Measurements from ENCODE around the gene UBXN6.

UBXN6 gene

DNA sequence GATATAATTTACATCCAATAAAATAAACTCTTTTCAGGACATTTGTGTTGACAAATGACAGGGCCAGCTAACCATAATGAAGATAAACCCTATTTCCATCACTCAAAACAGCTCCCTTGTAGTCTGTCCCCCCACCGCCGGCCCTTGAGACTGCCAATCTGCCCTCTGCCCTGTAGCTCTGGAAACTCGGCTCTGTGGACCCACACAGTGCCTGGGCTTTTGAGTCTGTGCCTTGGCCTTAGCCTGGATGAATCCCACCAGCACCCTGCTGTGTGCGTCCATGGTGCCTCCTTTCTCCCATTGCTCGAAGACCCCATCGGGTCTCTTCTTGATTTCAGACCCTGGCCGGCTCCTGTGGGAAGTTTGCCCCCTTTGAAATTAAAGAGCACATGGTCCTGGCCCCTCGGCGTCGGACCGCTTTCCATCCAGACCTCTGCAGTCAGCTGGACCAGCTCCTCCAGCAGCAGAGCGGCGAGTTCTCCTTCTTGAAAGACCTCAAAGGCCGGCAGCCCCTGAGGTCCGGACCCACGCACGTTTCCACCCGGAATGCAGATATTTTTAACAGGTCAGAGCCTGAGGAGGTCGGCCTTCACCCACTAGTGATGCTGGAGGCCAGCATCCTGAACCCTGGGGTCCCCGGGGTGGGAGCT lies 29.1 kb downstream of the UBXN6 start:
- Histone ChIP-seq H3K9me3 (ENCODE audit: control insufficient read depth, low read length) (no peaks in the 10 kb centered on the region), H3K4me3 (ENCODE audit: low read length) (no peak overlapping the region), H3K36me3 (ENCODE audit: control insufficient read depth, insufficient read depth, low read length) (peaks cover 4% of the 10 kb centered on the region), H3K4me1 (ENCODE audit: control insufficient read depth, insufficient read depth, low read length) (no peaks in the 10 kb centered on the region), H3K27me3 (ENCODE audit: control insufficient read depth, insufficient read depth, low read length) (no peaks in the 10 kb centered on the region), H3K9ac (ENCODE audit: low read length) (no peak overlapping the region)

DNA sequence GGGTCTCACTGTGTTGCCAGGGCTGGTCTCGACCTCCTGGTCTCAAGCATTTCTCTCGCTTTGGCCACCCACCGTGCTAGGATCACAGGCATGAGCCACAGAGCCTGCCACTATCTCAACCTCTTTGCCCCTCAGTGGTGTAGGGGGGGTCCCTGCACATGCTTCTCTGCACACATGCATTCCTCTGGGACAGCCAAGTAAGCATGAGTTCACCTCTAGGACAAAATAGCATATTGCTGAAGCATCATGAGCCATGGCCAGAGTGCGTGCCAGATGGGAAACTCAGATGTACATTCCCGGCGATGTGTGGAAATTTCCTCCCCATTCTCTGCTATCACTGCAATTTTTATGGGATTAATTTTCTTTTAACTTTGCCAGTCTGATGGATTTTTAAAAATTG lies 32.1 kb downstream of the UBXN6 start:
- H3K4me3 ChIP-seq (ENCODE audit: low read length): no peak overlapping the region
- H3K27me3 ChIP-seq (ENCODE audit: control insufficient read depth, insufficient read depth, low read length): no peaks in the 10 kb centered on the region
- H3K9ac ChIP-seq (ENCODE audit: low read length): no peak overlapping the region
- no peaks in the 10 kb centered on the region for H3K4me1 ChIP-seq (ENCODE audit: control insufficient read depth, insufficient read depth, low read length)
- H3K9me3 ChIP-seq (ENCODE audit: control insufficient read depth, low read length): no peaks in the 10 kb centered on the region
- H3K36me3 ChIP-seq (ENCODE audit: control insufficient read depth, insufficient read depth, low read length): no peaks in the 10 kb centered on the region

- Histone ChIP-seq H3K4me1 (ENCODE audit: control insufficient read depth, insufficient read depth, low read length) (no peaks in the 10 kb centered on the region), H3K4me3 (ENCODE audit: low read length) (no peak overlapping the region), H3K9ac (ENCODE audit: low read length) (no peak overlapping the region), H3K36me3 (ENCODE audit: control insufficient read depth, insufficient read depth, low read length) (no peaks in the 10 kb centered on the region), H3K27me3 (ENCODE audit: control insufficient read depth, insufficient read depth, low read length) (no peaks in the 10 kb centered on the region), H3K9me3 (ENCODE audit: control insufficient read depth, low read length) (no peaks in the 10 kb centered on the region)
Measured at GRCh38 chr19:4423416-4424126, 34.0 kb downstream of the UBXN6 start.

- H3K9ac ChIP-seq (ENCODE audit: low read length): no peak overlapping the region
- no peaks in the 10 kb centered on the region for H3K27me3 ChIP-seq (ENCODE audit: control insufficient read depth, insufficient read depth, low read length)
- H3K4me1 ChIP-seq (ENCODE audit: control insufficient read depth, insufficient read depth, low read length): no peaks in the 10 kb centered on the region
- H3K4me3 ChIP-seq (ENCODE audit: low read length): no peak overlapping the region
- H3K9me3 ChIP-seq (ENCODE audit: control insufficient read depth, low read length): no peaks in the 10 kb centered on the region
- no peaks in the 10 kb centered on the region for H3K36me3 ChIP-seq (ENCODE audit: control insufficient read depth, insufficient read depth, low read length)
Measured at GRCh38 chr19:4416268-4416667, 41.3 kb downstream of the UBXN6 start.

GRCh38 chr19:4415352-4415751 lies 42.2 kb downstream of the UBXN6 start:
- Histone ChIP-seq H3K27me3 (ENCODE audit: control insufficient read depth, insufficient read depth, low read length) (no peaks in the 10 kb centered on the region), H3K9ac (ENCODE audit: low read length) (no peak overlapping the region), H3K4me3 (ENCODE audit: low read length) (no peak overlapping the region), H3K36me3 (ENCODE audit: control insufficient read depth, insufficient read depth, low read length) (no peaks in the 10 kb centered on the region), H3K4me1 (ENCODE audit: control insufficient read depth, insufficient read depth, low read length) (no peaks in the 10 kb centered on the region), H3K9me3 (ENCODE audit: control insufficient read depth, low read length) (no peaks in the 10 kb centered on the region)

DNA sequence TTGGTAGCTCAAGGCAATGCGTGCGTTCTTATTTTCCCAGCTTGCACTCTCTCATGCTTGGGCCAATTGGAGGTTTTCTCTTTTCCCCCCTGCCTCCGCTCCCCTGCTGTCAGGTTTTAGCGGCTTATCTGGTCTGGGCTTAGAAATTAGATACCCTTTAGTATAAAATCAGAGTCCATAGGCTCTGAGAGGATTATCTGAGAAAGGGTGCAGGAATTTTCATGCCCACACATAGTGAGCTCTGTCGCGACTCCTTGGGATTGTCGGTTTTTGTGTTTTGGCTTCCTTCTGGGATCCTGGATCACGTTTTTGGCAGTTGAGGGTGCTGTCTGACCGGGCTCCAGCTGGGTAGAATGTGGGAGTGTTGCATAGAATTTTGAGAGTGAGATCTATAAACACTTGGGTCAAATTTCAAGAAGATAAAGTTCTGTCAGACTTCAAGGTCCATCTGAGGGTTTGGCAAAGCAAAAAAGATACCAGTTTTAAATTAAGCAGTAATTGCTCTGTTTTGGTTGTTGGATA lies 42.7 kb downstream of the UBXN6 start:
- no peaks in the 10 kb centered on the region for H3K36me3 ChIP-seq (ENCODE audit: control insufficient read depth, insufficient read depth, low read length)
- no peak overlapping the region for H3K9ac ChIP-seq (ENCODE audit: low read length)
- no peaks in the 10 kb centered on the region for H3K9me3 ChIP-seq (ENCODE audit: control insufficient read depth, low read length)
- H3K27me3 ChIP-seq (ENCODE audit: control insufficient read depth, insufficient read depth, low read length): no peaks in the 10 kb centered on the region
- no peak overlapping the region for H3K4me3 ChIP-seq (ENCODE audit: low read length)
- H3K4me1 ChIP-seq (ENCODE audit: control insufficient read depth, insufficient read depth, low read length): no peaks in the 10 kb centered on the region

GRCh38 chr19:4414144-4414799 lies 43.3 kb downstream of the UBXN6 start:
- H3K36me3 ChIP-seq (ENCODE audit: control insufficient read depth, insufficient read depth, low read length): no peaks in the 10 kb centered on the region

DNA sequence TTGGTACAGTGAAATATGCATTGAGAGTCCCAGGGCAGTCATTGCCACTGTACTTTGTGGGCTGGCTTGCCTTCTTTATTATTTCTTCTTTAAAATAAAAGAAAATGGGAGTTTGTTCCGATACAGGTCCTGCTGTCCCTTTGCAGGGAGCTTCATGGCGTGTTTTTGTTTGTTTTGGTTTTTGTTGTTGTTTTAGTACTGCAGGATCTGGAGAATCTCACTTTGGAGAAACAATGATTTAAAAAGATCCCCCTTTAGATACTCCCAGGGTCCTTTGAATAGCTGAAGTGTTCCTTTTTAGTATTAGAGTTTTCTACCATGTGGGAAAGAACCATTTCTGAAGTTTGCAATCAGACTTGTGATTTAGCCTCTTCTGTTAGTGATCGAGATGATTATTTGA lies 44.0 kb downstream of the UBXN6 start:
- Histone ChIP-seq H3K9ac (ENCODE audit: low read length) (no peak overlapping the region), H3K4me1 (ENCODE audit: control insufficient read depth, insufficient read depth, low read length) (no peaks in the 10 kb centered on the region), H3K4me3 (ENCODE audit: low read length) (no peak overlapping the region), H3K27me3 (ENCODE audit: control insufficient read depth, insufficient read depth, low read length) (no peaks in the 10 kb centered on the region), H3K36me3 (ENCODE audit: control insufficient read depth, insufficient read depth, low read length) (no peaks in the 10 kb centered on the region), H3K9me3 (ENCODE audit: control insufficient read depth, low read length) (no peaks in the 10 kb centered on the region)

More at GRCh38 chr19:4414144-4414799, 43.3 kb downstream of the UBXN6 start:
- H3K9me3 ChIP-seq (ENCODE audit: control insufficient read depth, low read length): no peaks in the 10 kb centered on the region
- H3K4me3 ChIP-seq (ENCODE audit: low read length): no peak overlapping the region
- H3K4me1 ChIP-seq (ENCODE audit: control insufficient read depth, insufficient read depth, low read length): no peaks in the 10 kb centered on the region
- no peak overlapping the region for H3K9ac ChIP-seq (ENCODE audit: low read length)
- H3K27me3 ChIP-seq (ENCODE audit: control insufficient read depth, insufficient read depth, low read length): no peaks in the 10 kb centered on the region

DNA sequence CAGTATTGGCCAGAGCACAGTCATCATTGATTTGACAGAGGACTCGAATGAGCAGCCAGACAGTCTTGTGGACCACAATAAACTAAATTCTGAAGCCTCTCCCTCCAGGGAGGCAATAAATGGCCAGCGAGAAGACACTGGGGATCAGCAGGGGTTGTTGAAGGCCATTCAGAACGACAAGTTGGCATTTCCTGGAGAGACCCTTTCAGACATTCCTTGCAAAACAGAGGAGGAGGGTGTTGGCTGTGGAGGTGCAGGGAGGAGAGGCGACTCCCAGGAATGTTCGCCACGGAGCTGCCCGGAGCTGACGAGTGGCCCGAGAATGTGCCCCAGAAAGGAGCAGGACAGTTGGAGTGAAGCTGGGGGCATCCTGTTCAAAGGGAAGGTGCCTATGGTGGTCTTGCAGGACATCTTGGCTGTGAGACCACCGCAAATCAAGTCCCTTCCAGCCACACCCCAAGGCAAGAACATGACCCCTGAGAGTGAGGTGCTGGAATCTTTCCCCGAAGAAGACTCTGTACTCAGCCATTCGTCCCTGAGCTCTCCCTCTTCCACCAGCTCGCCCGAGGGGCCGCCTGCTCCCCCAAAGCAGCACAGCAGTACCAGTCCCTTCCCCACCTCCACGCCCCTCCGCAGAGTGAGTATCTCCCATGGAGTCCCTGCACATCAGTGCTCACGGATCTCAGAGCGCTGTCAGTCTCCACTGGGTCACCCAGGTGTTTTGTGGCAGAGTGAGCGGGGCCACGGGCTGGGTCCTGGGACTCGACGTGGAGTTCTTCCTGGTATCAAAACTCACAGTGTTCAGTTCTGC lies 48.3 kb downstream of the UBXN6 start:
- Histone ChIP-seq H3K4me3 (ENCODE audit: low read length) (no peak overlapping the region), H3K27me3 (ENCODE audit: control insufficient read depth, insufficient read depth, low read length) (no peaks in the 10 kb centered on the region)

GRCh38 chr19:4406626-4407025 lies 51.0 kb downstream of the UBXN6 start:
- Histone ChIP-seq H3K27me3 (ENCODE audit: control insufficient read depth, insufficient read depth, low read length) (no peaks in the 10 kb centered on the region), H3K36me3 (ENCODE audit: control insufficient read depth, insufficient read depth, low read length) (no peaks in the 10 kb centered on the region), H3K4me3 (ENCODE audit: low read length) (no peak overlapping the region), H3K9me3 (ENCODE audit: control insufficient read depth, low read length) (no peaks in the 10 kb centered on the region), H3K9ac (ENCODE audit: low read length) (no peak overlapping the region), H3K4me1 (ENCODE audit: control insufficient read depth, insufficient read depth, low read length) (peaks cover 6% of the 10 kb centered on the region)

More for the DNA sequence above, 48.3 kb downstream of the UBXN6 start:
- Histone ChIP-seq H3K4me1 (ENCODE audit: control insufficient read depth, insufficient read depth, low read length) (no peaks in the 10 kb centered on the region), H3K9me3 (ENCODE audit: control insufficient read depth, low read length) (no peaks in the 10 kb centered on the region), H3K36me3 (ENCODE audit: control insufficient read depth, insufficient read depth, low read length) (no peaks in the 10 kb centered on the region), H3K9ac (ENCODE audit: low read length) (no peak overlapping the region)

DNA sequence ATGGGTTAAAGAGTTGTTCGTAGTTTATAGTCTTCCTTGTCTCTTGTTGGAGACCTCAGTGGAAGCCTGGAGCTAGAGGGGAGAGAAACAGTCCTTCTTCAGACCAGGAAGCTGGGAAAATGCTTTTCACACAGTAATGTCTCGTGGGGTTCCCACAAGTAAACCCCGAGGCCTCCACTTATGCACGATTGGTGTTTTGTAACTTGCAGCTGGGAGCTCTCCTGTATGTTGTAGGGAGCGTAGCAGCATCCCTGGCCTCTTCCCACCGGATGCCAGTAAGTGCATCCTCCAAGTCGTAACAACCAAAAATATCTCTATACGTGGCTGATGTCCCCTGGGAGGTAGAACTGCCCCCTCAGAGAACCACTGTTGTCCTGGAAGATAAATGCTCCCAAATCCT lies 51.6 kb downstream of the UBXN6 start:
- Histone ChIP-seq H3K9ac (ENCODE audit: low read length) (no peak overlapping the region), H3K9me3 (ENCODE audit: control insufficient read depth, low read length) (no peaks in the 10 kb centered on the region), H3K4me3 (ENCODE audit: low read length) (no peak overlapping the region), H3K36me3 (ENCODE audit: control insufficient read depth, insufficient read depth, low read length) (no peaks in the 10 kb centered on the region), H3K27me3 (ENCODE audit: control insufficient read depth, insufficient read depth, low read length) (no peaks in the 10 kb centered on the region), H3K4me1 (ENCODE audit: control insufficient read depth, insufficient read depth, low read length) (peaks cover 6% of the 10 kb centered on the region)
